Activated naive CD4-positive, alpha-beta T cell treated with Interleukin-2 at 50 U/mL for 16 hours (primary cell): ENCODE results near the gene ILDR1.

Source experiments
- DNase-seq: peaks from one replicate; pipeline ENCODE4 v3.0.0-alpha.2; 2020

Gene ILDR1

GRCh38 chr3:121992601-121993560 lies 29.2 kb downstream of the ILDR1 start:
- DNase-seq: no peak

DNA sequence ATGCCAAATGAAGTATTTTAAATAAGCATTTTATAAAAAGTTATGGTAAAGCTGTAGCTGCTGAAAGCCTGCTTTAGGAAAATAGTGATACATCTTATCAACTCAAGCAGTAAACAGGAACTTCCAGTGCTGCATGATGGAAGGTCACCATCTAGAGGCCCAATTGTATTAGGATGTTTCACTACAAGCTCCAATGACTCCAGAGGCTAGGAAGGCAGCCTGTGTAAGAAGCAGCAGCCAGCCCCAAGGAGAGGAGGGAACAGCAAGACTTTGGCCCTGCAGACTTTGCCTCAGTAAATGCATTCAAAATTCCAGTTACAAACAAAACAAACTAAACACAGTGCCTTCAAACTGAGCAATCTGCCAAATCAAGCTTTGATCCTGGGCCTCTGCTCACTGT lies 32.1 kb downstream of the ILDR1 start:
- no peak for DNase-seq

DNA sequence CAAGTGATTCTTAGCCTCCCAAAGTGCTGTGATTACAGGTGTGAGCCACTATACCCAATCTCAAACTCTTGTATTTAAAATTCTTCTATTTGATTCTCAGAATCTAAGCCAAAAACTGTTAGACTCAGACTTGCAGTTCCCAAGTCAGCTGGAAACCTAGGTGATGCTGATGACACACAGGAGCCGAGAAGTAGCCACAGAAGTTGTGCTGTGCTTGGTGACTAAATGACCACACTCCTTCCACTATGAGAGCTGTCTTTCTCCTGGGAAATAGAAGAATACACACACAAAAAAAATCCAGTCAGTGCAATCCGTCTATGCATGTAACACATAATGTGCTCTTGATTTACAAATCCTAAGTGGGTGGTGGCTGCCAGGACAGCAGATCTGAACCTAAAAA lies 33.9 kb downstream of the ILDR1 start:
- DNase-seq: no peak

DNA sequence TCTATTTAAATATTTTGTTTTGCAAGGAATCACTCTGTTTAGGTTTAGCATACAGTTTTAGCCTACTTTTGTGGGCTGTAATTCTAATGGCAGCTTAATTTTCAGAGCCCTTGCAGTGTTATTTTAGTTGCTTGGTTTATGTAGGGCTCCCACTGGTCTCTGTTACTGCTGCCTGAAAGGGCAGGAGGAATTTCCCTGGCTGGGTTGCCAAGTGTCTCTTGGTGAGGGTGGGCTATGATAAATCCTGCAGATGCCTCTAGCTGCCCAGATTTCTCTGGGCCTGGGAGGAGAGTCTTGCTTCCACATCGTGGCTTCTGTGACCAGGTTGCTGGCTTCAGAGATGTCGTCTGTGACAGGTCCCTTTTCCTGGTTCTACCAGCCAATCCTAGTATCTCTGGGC lies 36.2 kb downstream of the ILDR1 start:
- no peak for DNase-seq

GRCh38 chr3:121981473-121981872 lies 40.6 kb downstream of the ILDR1 start:
- DNase-seq: no peak

DNA sequence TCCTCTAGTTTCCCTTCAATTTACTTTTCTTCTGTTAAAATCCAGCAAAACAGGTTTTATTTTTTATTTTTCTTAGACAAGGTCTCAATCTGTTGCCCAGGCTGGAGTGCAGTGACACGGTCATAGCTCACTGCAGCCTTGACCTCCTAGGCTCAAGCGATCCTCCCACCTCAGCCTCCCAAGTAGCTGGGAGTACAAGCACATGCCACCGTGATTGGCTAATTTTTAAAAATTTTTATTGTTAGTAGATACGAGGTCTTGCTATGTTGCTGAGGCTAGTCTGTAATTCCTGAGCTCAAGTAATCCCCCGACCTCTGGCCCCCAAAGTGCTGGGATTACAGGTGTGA lies 41.6 kb downstream of the ILDR1 start:
- no peak for DNase-seq

GRCh38 chr3:121979734-121980449 lies 42.2 kb downstream of the ILDR1 start:
- no peak for DNase-seq

DNA sequence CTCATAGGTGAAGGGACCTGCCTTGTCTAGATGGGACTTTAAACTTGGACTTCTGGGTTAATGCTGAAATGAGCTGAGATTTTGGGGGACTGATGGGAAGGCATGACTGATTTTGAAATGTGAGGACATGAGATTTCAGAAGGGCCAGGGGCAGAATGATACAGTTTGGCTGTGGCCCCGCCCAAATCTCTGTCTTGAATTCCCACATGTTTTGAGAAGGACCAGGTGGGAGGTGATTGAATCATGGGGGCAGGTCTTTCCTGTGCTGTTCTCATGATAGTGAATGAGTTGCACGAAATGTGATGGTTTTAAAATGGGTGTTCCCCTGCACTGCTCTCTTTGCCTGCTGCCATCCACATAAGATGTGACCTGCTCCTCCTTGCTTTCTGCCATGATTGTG lies 42.8 kb downstream of the ILDR1 start:
- no peak for DNase-seq

DNA sequence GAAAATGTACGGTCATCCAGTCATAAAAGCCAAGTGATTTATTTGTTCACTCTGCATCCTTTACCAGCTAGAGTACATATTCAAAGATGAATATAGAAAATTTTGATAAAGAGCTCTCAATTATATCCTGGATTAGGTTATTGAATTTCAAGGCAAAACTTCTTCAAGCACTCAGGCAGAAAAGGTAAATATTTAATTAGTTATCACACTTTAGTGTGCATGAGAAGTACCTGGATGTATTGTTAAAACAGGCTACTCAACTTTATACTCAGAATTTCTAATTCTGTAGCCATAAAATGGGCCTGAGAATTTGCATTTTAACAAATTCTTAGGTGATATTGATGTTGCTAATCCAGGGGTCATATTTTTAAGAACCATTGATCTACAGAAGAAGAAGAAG lies 45.3 kb downstream of the ILDR1 start:
- DNase-seq: no peak

GRCh38 chr3:121975702-121976302 lies 46.2 kb downstream of the ILDR1 start:
- DNase-seq: no peak

- DNase-seq: no peak
Measured at GRCh38 chr3:121974601-121975111, 47.4 kb downstream of the ILDR1 start.

- no peak for DNase-seq
Measured at GRCh38 chr3:121970047-121970446, 52.0 kb downstream of the ILDR1 start.

DNA sequence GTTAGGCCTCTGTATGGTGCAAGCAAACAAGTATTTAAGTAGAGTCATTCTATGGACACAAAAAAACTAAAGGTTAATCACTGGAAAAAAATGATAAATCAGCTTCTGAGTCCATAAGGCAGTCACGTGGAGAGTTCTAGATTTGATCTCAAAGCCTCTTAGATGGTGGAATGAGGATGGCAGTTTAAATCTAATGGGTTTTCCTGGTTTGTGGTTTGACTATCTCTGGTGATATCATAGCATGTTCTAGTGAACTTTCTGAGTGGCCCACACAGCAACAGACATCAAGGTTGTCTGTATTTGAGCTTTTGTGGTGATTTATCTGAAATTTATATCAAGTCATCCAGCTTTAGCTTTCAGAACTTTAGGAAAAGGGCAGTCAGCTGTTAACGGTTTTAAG lies 52.4 kb downstream of the ILDR1 start:
- no peak for DNase-seq

DNA sequence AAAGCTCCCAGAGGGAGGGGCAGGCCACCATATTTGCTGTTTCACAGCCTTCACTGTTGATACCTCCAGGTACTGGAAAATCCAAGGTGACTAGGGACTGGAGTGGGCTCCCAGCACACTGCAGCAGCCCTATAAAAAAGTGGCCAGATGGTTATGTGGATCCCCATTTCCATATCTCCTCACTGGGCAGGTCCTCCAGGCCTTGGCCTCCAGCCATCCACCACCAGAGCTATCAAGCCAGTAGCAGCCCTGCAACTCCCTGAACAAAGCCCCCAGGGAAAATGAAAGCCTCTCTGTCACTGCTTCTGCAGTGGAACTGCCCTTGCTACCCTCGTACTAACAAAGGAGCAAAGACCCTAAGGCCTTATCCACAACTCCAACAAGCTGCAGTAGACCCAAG lies 58.4 kb downstream of the ILDR1 start:
- DNase-seq: no peak

DNA sequence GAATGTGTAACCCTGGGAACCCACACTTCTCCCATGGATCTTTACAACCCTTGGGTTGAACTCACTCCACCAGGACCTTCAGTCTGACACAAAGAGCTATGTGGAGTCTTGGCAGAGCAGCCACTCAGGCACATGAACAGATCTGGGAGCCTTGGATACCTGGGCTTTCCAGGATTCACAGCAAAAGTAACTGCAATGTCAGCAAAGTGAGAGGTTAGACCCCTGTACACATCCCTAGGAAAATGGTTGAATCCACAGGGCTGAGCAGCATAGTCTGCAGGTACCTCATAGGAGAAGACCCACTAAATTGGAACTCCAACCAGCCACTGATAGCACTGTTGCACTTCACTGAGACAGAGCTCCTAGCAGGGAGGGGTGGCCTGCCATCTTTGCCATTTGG lies 59.6 kb downstream of the ILDR1 start:
- no peak for DNase-seq

DNA sequence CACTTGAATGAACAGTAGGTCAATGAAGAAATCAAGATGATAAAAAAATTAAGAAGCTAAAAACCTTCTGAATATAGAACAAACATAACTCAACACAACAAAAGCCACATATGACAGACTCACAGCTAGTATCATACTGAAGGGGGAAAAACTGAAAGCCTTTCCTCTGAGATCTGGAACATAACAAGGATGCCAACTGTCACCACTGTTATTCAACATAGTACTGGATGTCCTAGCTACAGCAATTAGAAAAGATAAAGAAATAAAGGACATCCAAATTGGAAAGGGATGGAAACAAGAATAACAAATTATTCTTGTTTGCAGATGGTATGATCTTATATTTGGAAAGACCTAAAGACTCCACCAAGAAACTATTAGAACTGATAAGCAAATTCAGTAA lies 60.8 kb downstream of the ILDR1 start:
- DNase-seq: no peak

GRCh38 chr3:121958801-121959200 lies 63.2 kb downstream of the ILDR1 start:
- DNase-seq: no peak

DNA sequence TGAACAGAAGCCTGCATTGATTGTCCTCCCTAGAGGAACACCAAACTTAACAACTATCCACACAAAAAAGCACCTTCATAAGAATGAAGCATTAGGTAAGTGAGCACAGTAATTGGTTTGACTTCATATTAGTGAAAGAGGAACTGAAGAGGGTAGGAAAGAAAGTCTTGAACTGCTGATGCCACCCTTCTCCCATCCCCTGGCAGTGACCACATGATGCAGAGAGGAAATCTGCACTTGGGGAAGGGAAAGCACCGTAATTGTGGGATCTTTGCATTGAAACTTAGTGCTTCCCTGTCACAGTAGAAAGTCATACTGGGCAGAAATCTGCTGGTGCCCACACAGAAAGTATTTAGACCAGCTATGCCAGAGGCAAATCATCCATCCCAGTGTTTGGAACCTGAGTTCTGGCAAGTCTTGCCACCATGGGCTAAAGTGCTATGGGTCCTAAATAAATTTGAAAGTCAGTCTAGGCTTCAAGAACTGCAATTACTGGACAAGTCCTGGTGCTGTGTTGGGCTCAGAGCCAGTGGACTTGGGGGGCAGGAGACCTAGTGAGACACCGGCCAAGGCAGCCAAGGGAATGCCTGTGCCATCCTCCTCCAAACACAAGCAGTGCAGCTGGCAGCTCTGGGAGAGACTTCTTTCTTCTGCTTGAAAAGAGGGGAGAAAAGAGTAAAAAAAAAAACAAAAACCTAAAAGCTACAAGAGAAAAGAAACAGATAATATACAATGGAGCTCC lies 64.2 kb downstream of the ILDR1 start:
- DNase-seq: no peak

DNA sequence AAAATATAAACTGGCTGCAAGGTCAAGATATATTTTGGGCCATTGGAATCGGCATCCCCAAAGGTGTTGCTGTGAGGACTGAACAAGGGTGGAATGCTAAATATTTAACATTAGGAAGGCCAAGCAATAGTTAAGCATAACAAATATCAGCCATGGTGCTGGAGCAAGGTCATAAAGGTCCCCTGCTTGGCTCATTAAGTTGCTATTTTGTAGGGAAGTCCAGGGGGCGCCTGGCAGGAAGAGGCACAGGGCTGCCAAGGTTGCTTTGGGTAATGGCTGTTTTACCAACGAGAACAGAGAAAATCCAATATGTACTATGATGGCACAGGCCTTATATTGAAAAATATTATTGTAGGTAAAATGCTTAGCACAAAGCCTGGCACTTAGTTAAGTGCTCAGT lies 65.7 kb downstream of the ILDR1 start:
- DNase-seq: no peak

GRCh38 chr3:121951291-121951919 lies 70.6 kb downstream of the ILDR1 start:
- no peak for DNase-seq

DNA sequence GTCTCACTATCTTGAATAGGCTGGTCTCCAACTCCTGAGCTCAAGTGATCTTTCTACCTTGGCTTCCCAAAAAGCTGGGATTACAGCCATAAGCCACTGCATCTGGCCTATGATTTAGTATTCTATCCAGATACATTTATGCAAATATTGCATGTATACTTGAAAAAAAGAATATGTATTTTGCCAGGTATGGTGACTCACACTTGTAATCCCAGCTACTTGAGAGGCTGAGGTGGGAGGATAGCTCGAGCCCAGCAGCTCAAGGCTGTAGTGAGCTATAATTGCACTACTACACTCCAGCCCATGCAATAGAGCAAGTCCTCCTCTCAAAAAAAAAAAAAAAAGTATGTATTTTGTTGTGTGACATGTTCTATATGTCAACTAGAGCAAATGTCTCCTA lies 73.4 kb downstream of the ILDR1 start:
- DNase-seq: no peak

DNA sequence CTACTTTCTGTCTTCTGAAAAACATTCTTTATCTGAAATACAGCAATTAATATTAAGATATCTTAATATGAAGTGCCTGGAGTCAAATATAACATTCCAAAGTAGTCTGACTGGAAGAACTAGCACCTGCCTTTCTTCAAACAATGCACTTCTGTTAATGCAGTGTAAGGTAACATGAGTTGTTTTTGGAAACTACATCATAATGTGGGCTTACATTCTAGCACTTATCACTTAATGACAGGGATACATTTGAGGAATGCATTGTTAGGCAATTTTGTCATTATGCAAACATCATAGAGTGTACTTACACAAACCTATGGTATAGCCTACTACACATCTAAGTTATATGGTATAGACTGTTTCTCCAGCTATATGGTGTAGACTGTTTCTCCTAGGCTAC lies 78.6 kb downstream of the ILDR1 start:
- no peak for DNase-seq
